K562 (cell line): ENCODE results near the gene PEDS1. TPM values are rescaled to one million over a fixed set of nuclear protein-coding genes. Genes with fewer than 3 reads are reported as not detected.

Experiments
- BRCA1 ChIP-seq, 2 experiments: fragments of 450-650 bp in 1 of 2; sonication (generic) in 1 of 2; formaldehyde crosslinking in 1 of 2; IDR thresholded peaks; 2 replicates each; pipeline versions ENCODE4 v1.5.0 to v1.6.1; 2017 to 2020; ENCODE audit warnings: mild to moderate bottlenecking in 1 of 2, missing genetic modification reagents in 1 of 2
- DLX4 ChIP-seq: fragments of 250-450 bp; sonication (Bioruptor Pico); IDR thresholded peaks from 2 replicates; pipeline ENCODE4 v1.6.1; 2021; ENCODE audit warnings: mild to moderate bottlenecking
- FOXM1 ChIP-seq, 2 experiments: fragments of 450-650 bp in 1 of 2; sonication (generic) in 1 of 2; formaldehyde crosslinking in 1 of 2; IDR thresholded peaks; 2 replicates each; pipeline versions ENCODE4 v1.6.1 to v1.9.0; 2017 to 2022; ENCODE audit warnings: low read depth in 2 of 2, mild to moderate bottlenecking in 2 of 2, missing genetic modification reagents in 1 of 2, moderate library complexity in 1 of 2
- KAT7 ChIP-seq: sonication (generic); formaldehyde crosslinking; IDR thresholded peaks from 2 replicates; pipeline ENCODE4 v1.8.0; 2022; ENCODE audit warnings: missing genetic modification reagents, mild to moderate bottlenecking, borderline replicate concordance
- MAFF ChIP-seq: IDR thresholded peaks from 2 replicates; pipeline ENCODE4 v1.6.1; 2012; ENCODE audit warnings: low read length, improper control_type of control experiment
- PML ChIP-seq: IDR thresholded peaks from 2 replicates; pipeline ENCODE4 v1.6.1; 2012; ENCODE audit warnings: low read length, inconsistent platforms
- PPARD ChIP-seq: fragments of 250-450 bp; sonication (Bioruptor Pico); IDR thresholded peaks from 2 replicates; pipeline ENCODE4 v1.8.0; 2022; ENCODE audit warnings: inconsistent platforms, mild to moderate bottlenecking, moderate library complexity
- PRMT5 ChIP-seq: sonication (generic); formaldehyde crosslinking; IDR thresholded peaks from 2 replicates; pipeline ENCODE4 v1.5.0; 2020; ENCODE audit warnings: missing genetic modification reagents
- RB1 ChIP-seq: fragments of 450-650 bp; IDR thresholded peaks from 2 replicates; pipeline ENCODE4 v1.6.1; 2017; ENCODE audit warnings: low read depth, mild to moderate bottlenecking
- RFX7 ChIP-seq: fragments of 250-450 bp; sonication (Bioruptor Pico); IDR thresholded peaks from 2 replicates; pipeline ENCODE4 v1.5.1; 2021; ENCODE audit warnings: mild to moderate bottlenecking
- SIX5 ChIP-seq, 2 experiments: IDR thresholded peaks; 2 replicates each; pipeline ENCODE4 v1.6.1; 2011; ENCODE audit warnings: low read length in 2 of 2, borderline replicate concordance in 1 of 2, low read depth in 1 of 2, mild to moderate bottlenecking in 1 of 2, moderate library complexity in 1 of 2; ENCODE audit not compliant: insufficient read depth in 1 of 2
- SLC30A9 ChIP-seq: fragments of 250-450 bp; sonication (Bioruptor Pico); IDR thresholded peaks from 2 replicates; pipeline ENCODE4 v1.8.0; 2022; ENCODE audit warnings: mild to moderate bottlenecking, moderate library complexity
- SNAPC5 ChIP-seq: fragments of 250-450 bp; sonication (Bioruptor Pico); IDR thresholded peaks from 2 replicates; pipeline ENCODE4 v1.8.0; 2021; ENCODE audit warnings: moderate library complexity, mild to moderate bottlenecking, inconsistent platforms
- SREBF2 ChIP-seq: sonication (generic); formaldehyde crosslinking; IDR thresholded peaks from 2 replicates; pipeline ENCODE4 v1.4.0; 2020; ENCODE audit warnings: mild to moderate bottlenecking, missing genetic modification reagents
- STAT5B ChIP-seq: fragments of 250-450 bp; sonication (Bioruptor Pico); IDR thresholded peaks from 2 replicates; pipeline ENCODE4 v1.8.0; 2021; ENCODE audit warnings: mild to moderate bottlenecking, inconsistent platforms
- TAF15 ChIP-seq: fragments of 200-400 bp; formaldehyde crosslinking; IDR thresholded peaks from 2 replicates; pipeline ENCODE4 v1.6.1; 2017; ENCODE audit warnings: mild to moderate bottlenecking, low read depth, low read length, moderate library complexity
- TEAD2 ChIP-seq: fragments of 450-650 bp; IDR thresholded peaks from 2 replicates; pipeline ENCODE4 v1.6.1; 2016; ENCODE audit warnings: missing genetic modification characterization, control low read depth, missing compliant biosample characterization
- THAP12 ChIP-seq: fragments of 250-450 bp; sonication (Bioruptor Pico); IDR thresholded peaks from 2 replicates; pipeline ENCODE4 v1.9.0; 2021; ENCODE audit warnings: mild to moderate bottlenecking, inconsistent platforms
- ZNF184 ChIP-seq: sonication (generic); formaldehyde crosslinking; IDR thresholded peaks from 2 replicates; pipeline ENCODE4 v1.5.0; 2020; ENCODE audit warnings: missing genetic modification reagents
- ZNF431 ChIP-seq: sonication (generic); formaldehyde crosslinking; IDR thresholded peaks from 2 replicates; pipeline ENCODE4 v1.8.0; 2022; ENCODE audit warnings: mild to moderate bottlenecking, missing genetic modification reagents
- ZNF507 ChIP-seq: conservative IDR thresholded peaks from 2 replicates; pipeline ENCODE4 v1.6.1; 2017; ENCODE audit warnings: missing genetic modification characterization, missing compliant biosample characterization
- ZNF589 ChIP-seq: fragments of 200-800 bp; sonication (Bioruptor generic); IDR thresholded peaks from 2 replicates; pipeline ENCODE4 v1.6.1; 2016; ENCODE audit warnings: low read depth, missing genetic modification characterization, missing compliant biosample characterization
- ZNF655 ChIP-seq: fragments of 250-450 bp; sonication (Bioruptor Pico); IDR thresholded peaks from 2 replicates; pipeline ENCODE4 v1.5.0; 2021
- ZNF75A ChIP-seq: fragments of 450-650 bp; formaldehyde crosslinking; IDR thresholded peaks from 2 replicates; pipeline ENCODE4 v1.4.0; 2020; ENCODE audit warnings: mild to moderate bottlenecking
- polyA plus RNA-seq, 8 experiments: library from polyadenylated mRNA; depleted of rRNA in 4 of 8; stranded (reverse) in 5 of 8; unstranded in 3 of 8; fragments of >200 nt; fragmentation: Nextera tagmentation in 2 of 8; fragmentation: Illumina TruSeq in 1 of 8; extraction: Ambion mirVana in 2 of 8; extraction: Trizol in 1 of 8; gene quantifications; 2 replicates each; pipeline versions ENCODE4 v1.2.1 to v1.2.3, GENCODE V29; 2011 to 2014; ENCODE audit warnings: inconsistent platforms in 1 of 8, missing spikeins in 1 of 8
- total RNA-seq, 7 experiments: library from RNA; depleted of rRNA in 6 of 7; stranded (reverse); fragments of >200 nt in 6 of 7; fragmentation: Illumina TruSeq in 2 of 7; extraction: Trizol in 2 of 7; gene quantifications; 2 replicates each; pipeline versions ENCODE4 v1.2.1 to v1.2.3, GENCODE V29; 2011 to 2021; ENCODE audit warnings: low replicate concordance in 1 of 7

Gene PEDS1
- total and polyA plus RNA-seq, 9 of the 15 experiments (the other 6 are each of a cell fraction or from before 2014, with no cell fraction given): 2.9 to 38.5 (median 24.2) TPM

GRCh38 chr20:50190251-50191064, 36.9 kb upstream of the PEDS1 start, which contains the start of gene CEBPB (continued):
- TF ChIP-seq RFX7: no peak
- no peak for TF ChIP-seq SIX5 (IDR thresholded peaks at IDR 0.05; ENCODE audit: borderline replicate concordance in 1 of 2, insufficient read depth in 1 of 2, low read depth in 1 of 2, low read length in 2 of 2)
- TF ChIP-seq ZNF507: no peak
- peak; percentile 77; the same call in 1 of the 2 replicates for TF ChIP-seq THAP12
- TF ChIP-seq DLX4: no peak
- TF ChIP-seq PPARD: no peak
- no peak for TF ChIP-seq ZNF184 (CRISPR knock-in tag)
- no peak for TF ChIP-seq FOXM1 (IDR thresholded peaks at IDR 0.05; ENCODE audit: low read depth)
- no peak for TF ChIP-seq FOXM1 (CRISPR knock-in tag; IDR thresholded peaks at IDR 0.05; ENCODE audit: low read depth)
- no peak for TF ChIP-seq TAF15
- no peak for TF ChIP-seq MAFF
- TF ChIP-seq TEAD2 (tag): no peak
- no peak for TF ChIP-seq BRCA1 (IDR thresholded peaks at IDR 0.05)
- TF ChIP-seq BRCA1 (CRISPR knock-in tag; IDR thresholded peaks at IDR 0.05): no peak
- TF ChIP-seq KAT7 (CRISPR knock-in tag): no peak; the same call in 1 of the 2 replicates
- TF ChIP-seq PML: peak; percentile 84
- peak; percentile 61 for TF ChIP-seq RB1
- no peak for TF ChIP-seq SREBF2 (CRISPR knock-in tag)
- no peak for TF ChIP-seq SLC30A9 (CRISPR knock-in tag)
- no peak for TF ChIP-seq ZNF431 (CRISPR knock-in tag)
- TF ChIP-seq PRMT5 (CRISPR knock-in tag): no peak
- no peak for TF ChIP-seq SNAPC5 (CRISPR knock-in tag)
- TF ChIP-seq ZNF589: peak; percentile 88
- no peak for TF ChIP-seq STAT5B (CRISPR knock-in tag)
- TF ChIP-seq ZNF75A (CRISPR knock-in tag): peak; percentile 29; the same call in 1 of the 2 replicates
- no peak for TF ChIP-seq ZNF655 (CRISPR knock-in tag)
